ENCODE data around the gene MIGA1. TPM values are rescaled to one million over a fixed set of nuclear protein-coding genes. Genes with fewer than 3 reads are reported as not detected.

The MIGA1 gene
- total RNA-seq, 6 experiments from 2014 or later: 17.8 to 23.4 (median 21.4) TPM

DNA sequence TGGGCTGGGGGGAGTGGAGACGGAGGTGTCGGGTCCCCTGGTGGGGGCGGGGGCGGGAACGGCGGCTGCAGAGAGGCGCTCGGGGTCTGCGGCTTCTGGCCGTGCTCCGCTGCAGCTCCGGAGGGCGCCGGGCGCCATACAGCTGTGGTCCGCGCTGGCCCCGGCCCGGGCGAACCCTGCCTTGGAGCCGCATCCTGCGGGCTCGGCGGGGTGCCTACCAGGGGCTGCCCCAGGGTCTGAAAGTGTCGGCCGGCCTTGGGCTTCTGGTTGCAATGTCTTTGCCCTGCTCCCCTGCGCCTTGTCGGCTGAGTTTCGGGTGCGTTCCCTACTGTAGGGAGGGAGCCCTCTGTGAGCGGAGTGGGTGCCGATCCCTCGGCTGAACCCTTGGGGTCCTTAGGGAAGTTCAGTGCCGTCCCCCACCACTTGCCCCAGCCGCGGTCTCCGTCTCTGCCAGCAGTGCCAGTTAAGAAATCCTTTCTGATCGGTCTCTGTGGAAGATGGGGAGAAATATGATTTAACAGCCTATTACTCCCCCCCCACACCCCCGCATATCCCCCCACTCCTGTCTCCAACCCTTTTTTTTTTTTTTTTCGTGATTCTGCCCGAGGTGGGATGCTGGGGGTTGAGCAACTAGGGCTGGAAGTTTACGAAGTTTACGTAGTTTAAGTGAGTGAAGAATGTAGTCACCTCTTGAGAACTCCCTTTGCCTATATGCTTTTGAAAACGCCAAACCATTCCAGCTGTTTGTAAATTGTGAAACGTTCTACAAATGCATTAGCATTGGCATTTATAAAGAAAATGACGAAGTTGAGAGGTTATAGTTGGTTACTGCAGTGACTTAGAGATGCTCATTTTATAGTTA is 109.6 kb downstream of the MIGA1 start:
- no peaks in the 10 kb centered on the region for H3K9me3 Mint-ChIP-seq
- H3K27me3 Mint-ChIP-seq (ENCODE audit: insufficient read depth): peaks cover 2% of the 10 kb centered on the region; the same call in 1 of the 2 replicates
- H3K36me3 Mint-ChIP-seq (ENCODE audit: low read depth): peaks cover 52% of the 10 kb centered on the region
- H3K27ac Mint-ChIP-seq: peak overlapping the region; percentile 95
- TF ChIP-seq, protein P1, sequence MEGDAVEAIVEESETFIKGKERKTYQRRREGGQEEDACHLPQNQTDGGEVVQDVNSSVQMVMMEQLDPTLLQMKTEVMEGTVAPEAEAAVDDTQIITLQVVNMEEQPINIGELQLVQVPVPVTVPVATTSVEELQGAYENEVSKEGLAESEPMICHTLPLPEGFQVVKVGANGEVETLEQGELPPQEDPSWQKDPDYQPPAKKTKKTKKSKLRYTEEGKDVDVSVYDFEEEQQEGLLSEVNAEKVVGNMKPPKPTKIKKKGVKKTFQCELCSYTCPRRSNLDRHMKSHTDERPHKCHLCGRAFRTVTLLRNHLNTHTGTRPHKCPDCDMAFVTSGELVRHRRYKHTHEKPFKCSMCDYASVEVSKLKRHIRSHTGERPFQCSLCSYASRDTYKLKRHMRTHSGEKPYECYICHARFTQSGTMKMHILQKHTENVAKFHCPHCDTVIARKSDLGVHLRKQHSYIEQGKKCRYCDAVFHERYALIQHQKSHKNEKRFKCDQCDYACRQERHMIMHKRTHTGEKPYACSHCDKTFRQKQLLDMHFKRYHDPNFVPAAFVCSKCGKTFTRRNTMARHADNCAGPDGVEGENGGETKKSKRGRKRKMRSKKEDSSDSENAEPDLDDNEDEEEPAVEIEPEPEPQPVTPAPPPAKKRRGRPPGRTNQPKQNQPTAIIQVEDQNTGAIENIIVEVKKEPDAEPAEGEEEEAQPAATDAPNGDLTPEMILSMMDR (IDR thresholded peaks at IDR 0.05): no peak
- peak; percentile 41 for DNase-seq
- H3K4me3 Mint-ChIP-seq: peak overlapping the region; percentile 94
- H3K4me1 Mint-ChIP-seq (ENCODE audit: low read depth): peaks cover 64% of the 10 kb centered on the region

DNA sequence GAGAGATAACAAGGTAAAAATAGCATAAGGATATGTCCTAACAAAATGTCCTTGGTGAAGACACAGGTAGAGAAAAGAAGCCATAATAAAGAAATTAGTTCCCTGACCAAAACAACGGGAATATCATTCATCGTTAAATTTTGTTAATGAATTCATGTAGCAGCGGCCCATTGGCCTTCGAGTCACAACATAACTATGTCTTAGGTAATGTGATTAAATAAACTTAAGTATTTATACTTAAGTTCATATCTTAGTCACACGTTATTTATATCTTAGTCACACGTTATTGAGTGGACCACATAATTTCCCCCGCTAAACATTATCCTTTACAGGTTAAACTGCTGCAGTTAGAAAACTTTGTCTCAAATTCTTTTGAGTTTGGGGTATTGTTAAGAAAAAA is 110.2 kb downstream of the MIGA1 start:
- H3K9me3 Mint-ChIP-seq: no peaks in the 10 kb centered on the region
- H3K27ac Mint-ChIP-seq: peak overlapping the region; percentile 95
- H3K4me3 Mint-ChIP-seq: peak overlapping the region; percentile 94
- peaks cover 52% of the 10 kb centered on the region for H3K36me3 Mint-ChIP-seq (ENCODE audit: low read depth)
- H3K4me1 Mint-ChIP-seq (ENCODE audit: low read depth): peaks cover 59% of the 10 kb centered on the region
- TF ChIP-seq, protein P1 (IDR thresholded peaks at IDR 0.05): no peak
- H3K27me3 Mint-ChIP-seq (ENCODE audit: insufficient read depth): peaks cover 2% of the 10 kb centered on the region; the same call in 1 of the 2 replicates
- DNase-seq: peak; percentile 63

DNA sequence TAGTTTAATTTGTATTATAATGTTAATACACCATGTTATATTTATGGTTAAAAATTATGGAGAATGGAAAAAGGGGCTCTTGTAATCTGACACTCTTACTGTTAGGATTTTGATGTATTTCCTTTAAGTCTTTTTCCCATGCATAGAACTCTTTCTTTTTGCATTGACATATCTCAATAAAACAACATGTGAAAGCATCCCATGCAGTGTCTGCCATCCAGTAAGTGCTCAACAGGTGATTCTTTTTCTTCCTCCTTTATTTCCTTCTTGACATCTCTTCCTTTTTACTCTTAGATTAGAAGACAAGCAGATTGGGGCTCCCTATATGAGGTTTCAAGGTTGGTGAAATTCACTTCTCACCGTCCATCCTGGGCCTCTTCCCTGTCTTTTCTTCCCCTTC is 111.8 kb downstream of the MIGA1 start:
- Mint-ChIP-seq H3K4me1 (ENCODE audit: low read depth) (peaks cover 51% of the 10 kb centered on the region), H3K36me3 (ENCODE audit: low read depth) (peaks cover 46% of the 10 kb centered on the region), H3K27ac (no peak overlapping the region), H3K4me3 (peak overlapping the region; percentile 94), H3K9me3 (peaks cover 2% of the 10 kb centered on the region; the same call in 1 of the 2 replicates), H3K27me3 (ENCODE audit: insufficient read depth) (peaks cover 2% of the 10 kb centered on the region; the same call in 1 of the 2 replicates)
- DNase-seq: no peak
- TF ChIP-seq, protein P1 (IDR thresholded peaks at IDR 0.05): no peak

DNA sequence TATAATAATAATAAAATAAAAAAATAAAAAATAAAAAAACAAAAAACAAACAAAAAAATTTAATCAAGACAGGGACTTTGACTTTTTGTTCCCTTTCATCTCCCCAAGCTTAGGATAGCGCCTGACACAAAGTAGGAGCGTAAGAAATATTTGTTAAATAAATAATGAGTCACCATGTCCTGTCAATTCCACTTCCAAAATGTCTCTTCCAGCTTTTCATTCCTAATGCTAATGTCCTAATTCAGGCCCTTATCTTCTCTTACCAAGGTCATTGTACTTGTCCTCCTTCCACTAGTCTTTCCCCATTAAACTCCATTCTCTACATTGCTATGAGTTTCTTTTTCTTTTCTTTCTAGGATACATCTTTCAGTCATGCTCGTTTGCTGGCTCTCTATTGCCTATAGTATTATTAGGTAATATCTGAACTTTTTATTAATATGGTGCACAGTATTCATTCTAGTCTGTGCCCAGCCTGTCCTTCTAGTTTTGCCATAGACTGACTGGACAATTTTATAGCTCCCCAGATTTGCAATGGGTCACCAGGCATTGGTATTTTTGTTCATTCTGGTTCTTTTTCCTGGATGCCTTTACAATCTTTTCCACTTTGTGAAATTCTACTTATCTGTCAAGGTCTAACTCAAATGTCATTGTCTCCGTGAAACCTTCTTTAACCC is 120.3 kb downstream of the MIGA1 start:
- H3K27ac Mint-ChIP-seq: peak overlapping the region; percentile 1; the same call in 1 of the 2 replicates
- H3K4me1 Mint-ChIP-seq (ENCODE audit: low read depth): peaks cover 44% of the 10 kb centered on the region
- no peak overlapping the region for H3K4me3 Mint-ChIP-seq
- H3K27me3 Mint-ChIP-seq (ENCODE audit: insufficient read depth): no peaks in the 10 kb centered on the region
- DNase-seq: no peak
- peaks cover 29% of the 10 kb centered on the region for H3K36me3 Mint-ChIP-seq (ENCODE audit: low read depth)
- peaks cover 4% of the 10 kb centered on the region for H3K9me3 Mint-ChIP-seq
- TF ChIP-seq, protein P1 (IDR thresholded peaks at IDR 0.05): no peak

DNA sequence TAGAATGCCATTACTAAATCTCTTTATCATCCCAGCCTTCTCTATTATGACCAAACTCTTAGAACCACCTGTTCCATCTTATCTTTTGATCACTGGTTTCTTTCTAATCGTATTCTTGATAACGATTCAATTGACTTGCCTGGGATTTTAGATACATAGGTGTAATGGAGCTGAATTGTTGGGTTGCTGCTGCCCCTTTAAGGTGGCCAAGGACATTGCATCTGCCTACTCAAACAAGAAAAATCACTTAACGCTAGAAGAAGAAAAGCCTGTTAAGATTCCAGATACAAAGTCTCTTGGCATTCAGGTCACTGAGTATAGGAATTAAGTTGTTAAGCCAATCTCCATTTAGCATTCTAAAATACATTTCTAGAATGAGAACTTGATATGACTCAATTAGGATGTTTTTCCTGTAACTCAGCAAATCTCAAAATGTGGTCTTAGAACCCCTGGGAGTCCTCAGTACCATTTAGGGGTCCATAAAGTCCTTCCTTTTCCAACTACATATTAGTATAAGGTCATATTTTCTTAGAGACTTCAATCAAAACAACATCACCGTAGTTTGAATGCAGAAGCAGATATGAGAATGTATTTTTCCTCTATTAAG is 121.3 kb downstream of the MIGA1 start:
- no peak overlapping the region for H3K27ac Mint-ChIP-seq
- H3K4me1 Mint-ChIP-seq (ENCODE audit: low read depth): peaks cover 48% of the 10 kb centered on the region
- H3K9me3 Mint-ChIP-seq: peaks cover 4% of the 10 kb centered on the region
- H3K4me3 Mint-ChIP-seq: no peak overlapping the region
- peaks cover 29% of the 10 kb centered on the region for H3K36me3 Mint-ChIP-seq (ENCODE audit: low read depth)
- peaks cover 1% of the 10 kb centered on the region; the same call in 1 of the 2 replicates for H3K27me3 Mint-ChIP-seq (ENCODE audit: insufficient read depth)
- DNase-seq: peak; percentile 32
- TF ChIP-seq, protein P1 (IDR thresholded peaks at IDR 0.05): peak; percentile 72
